ENCODE measurements around the gene NUDCD2.

DNA sequence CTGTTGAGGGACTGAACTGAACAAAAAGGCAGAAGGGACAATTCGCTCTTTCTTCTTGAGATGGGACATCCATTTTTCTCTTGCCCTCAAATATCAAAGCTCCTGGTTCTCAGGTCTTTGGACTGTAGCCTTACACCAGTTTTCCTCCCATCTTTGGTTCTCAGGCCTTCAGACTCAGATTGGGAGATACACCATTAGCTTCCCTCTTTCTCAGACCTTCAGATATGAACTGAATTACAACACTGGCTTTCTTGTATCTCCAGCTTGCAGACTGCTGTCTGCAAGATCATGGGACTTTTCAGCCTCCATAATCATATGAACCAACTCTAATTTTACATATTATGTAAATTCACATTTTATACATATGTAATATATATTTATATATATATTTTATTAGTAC, 35.1 kb downstream of the NUDCD2 start:
- TF ChIP-seq, protein P1, sequence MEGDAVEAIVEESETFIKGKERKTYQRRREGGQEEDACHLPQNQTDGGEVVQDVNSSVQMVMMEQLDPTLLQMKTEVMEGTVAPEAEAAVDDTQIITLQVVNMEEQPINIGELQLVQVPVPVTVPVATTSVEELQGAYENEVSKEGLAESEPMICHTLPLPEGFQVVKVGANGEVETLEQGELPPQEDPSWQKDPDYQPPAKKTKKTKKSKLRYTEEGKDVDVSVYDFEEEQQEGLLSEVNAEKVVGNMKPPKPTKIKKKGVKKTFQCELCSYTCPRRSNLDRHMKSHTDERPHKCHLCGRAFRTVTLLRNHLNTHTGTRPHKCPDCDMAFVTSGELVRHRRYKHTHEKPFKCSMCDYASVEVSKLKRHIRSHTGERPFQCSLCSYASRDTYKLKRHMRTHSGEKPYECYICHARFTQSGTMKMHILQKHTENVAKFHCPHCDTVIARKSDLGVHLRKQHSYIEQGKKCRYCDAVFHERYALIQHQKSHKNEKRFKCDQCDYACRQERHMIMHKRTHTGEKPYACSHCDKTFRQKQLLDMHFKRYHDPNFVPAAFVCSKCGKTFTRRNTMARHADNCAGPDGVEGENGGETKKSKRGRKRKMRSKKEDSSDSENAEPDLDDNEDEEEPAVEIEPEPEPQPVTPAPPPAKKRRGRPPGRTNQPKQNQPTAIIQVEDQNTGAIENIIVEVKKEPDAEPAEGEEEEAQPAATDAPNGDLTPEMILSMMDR (IDR thresholded peaks at IDR 0.05): no peak
- TF ChIP-seq POLR2A (IDR thresholded peaks at IDR 0.05): no peak

Data from right lobe of liver (tissue), 4 donors.